DMS 273 treated with DMSO at 0.1 percent for 48 hours (cell line): ENCODE results near the gene NAALADL2.
"Not testable (repeated sequence)": the region's sequence is repeated elsewhere in the genome, so short reads cannot be mapped to it uniquely, and the experiment has no call there.

Source experiments
- DNase-seq: peaks from one replicate; lab custom pipeline; 2025; lab: John Stamatoyannopoulos, UW

NAALADL2 gene

GRCh38 chr3:175370426-175370825 is 511.3 kb downstream of the NAALADL2 start:
- not testable (repeated sequence) for DNase-seq

- DNase-seq = not testable (repeated sequence)
Measured at GRCh38 chr3:175371187-175371586, 512.1 kb downstream of the NAALADL2 start.

- no peak for DNase-seq
Measured at GRCh38 chr3:175374705-175375104, 515.6 kb downstream of the NAALADL2 start.

GRCh38 chr3:175378348-175378747 is 519.2 kb downstream of the NAALADL2 start:
- DNase-seq = no peak

GRCh38 chr3:175381685-175382084 is 522.6 kb downstream of the NAALADL2 start:
- DNase-seq = no peak

GRCh38 chr3:175383371-175383770 is 524.2 kb downstream of the NAALADL2 start:
- no peak for DNase-seq

GRCh38 chr3:175383813-175384212 is 524.7 kb downstream of the NAALADL2 start:
- no peak for DNase-seq

- no peak for DNase-seq
Measured at GRCh38 chr3:175384569-175384968, 525.4 kb downstream of the NAALADL2 start.

GRCh38 chr3:175386630-175387029 is 527.5 kb downstream of the NAALADL2 start:
- DNase-seq = no peak

- DNase-seq = no peak
Measured at GRCh38 chr3:175389560-175389959, 530.4 kb downstream of the NAALADL2 start.

- DNase-seq = no peak
Measured at GRCh38 chr3:175391601-175392000, 532.5 kb downstream of the NAALADL2 start.

- no peak for DNase-seq
Measured at GRCh38 chr3:175392653-175393052, 533.5 kb downstream of the NAALADL2 start.

- DNase-seq = no peak
Measured at GRCh38 chr3:175397372-175397771, 538.2 kb downstream of the NAALADL2 start.

- DNase-seq = no peak
Measured at GRCh38 chr3:175398676-175399075, 539.5 kb downstream of the NAALADL2 start.

- peak; percentile 40 for DNase-seq
Measured at GRCh38 chr3:175399156-175399840, 540.2 kb downstream of the NAALADL2 start.

- no peak for DNase-seq
Measured at GRCh38 chr3:175404027-175404426, 544.9 kb downstream of the NAALADL2 start.

- DNase-seq = no peak
Measured at GRCh38 chr3:175404621-175405020, 545.5 kb downstream of the NAALADL2 start.

GRCh38 chr3:175410251-175410650 is 551.1 kb downstream of the NAALADL2 start:
- DNase-seq = no peak

- no peak for DNase-seq
Measured at GRCh38 chr3:175411405-175411804, 552.3 kb downstream of the NAALADL2 start.

GRCh38 chr3:175411946-175412345 is 552.8 kb downstream of the NAALADL2 start:
- DNase-seq = no peak

- no peak for DNase-seq
Measured at GRCh38 chr3:175413926-175414325, 554.8 kb downstream of the NAALADL2 start.

- no peak for DNase-seq
Measured at GRCh38 chr3:175416600-175416999, 557.5 kb downstream of the NAALADL2 start.

- DNase-seq = no peak
Measured at GRCh38 chr3:175417426-175417825, 558.3 kb downstream of the NAALADL2 start.

GRCh38 chr3:175421902-175422301 is 562.8 kb downstream of the NAALADL2 start:
- DNase-seq = no peak
